HG03045 (cell line): ENCODE measurements around the gene SORT1.
"Not testable (repeated sequence)": the region's sequence is repeated elsewhere in the genome, so short reads cannot be mapped to it uniquely, and the experiment has no call there.

Experiments
- ATAC-seq: cut with Tn5 transposase; IDR thresholded peaks from one replicate; pipeline ENCODE4 v1.9.1; 2021; ENCODE audit warnings: mild to moderate bottlenecking, moderate library complexity; ENCODE audit not compliant: unreplicated experiment

Gene SORT1

DNA sequence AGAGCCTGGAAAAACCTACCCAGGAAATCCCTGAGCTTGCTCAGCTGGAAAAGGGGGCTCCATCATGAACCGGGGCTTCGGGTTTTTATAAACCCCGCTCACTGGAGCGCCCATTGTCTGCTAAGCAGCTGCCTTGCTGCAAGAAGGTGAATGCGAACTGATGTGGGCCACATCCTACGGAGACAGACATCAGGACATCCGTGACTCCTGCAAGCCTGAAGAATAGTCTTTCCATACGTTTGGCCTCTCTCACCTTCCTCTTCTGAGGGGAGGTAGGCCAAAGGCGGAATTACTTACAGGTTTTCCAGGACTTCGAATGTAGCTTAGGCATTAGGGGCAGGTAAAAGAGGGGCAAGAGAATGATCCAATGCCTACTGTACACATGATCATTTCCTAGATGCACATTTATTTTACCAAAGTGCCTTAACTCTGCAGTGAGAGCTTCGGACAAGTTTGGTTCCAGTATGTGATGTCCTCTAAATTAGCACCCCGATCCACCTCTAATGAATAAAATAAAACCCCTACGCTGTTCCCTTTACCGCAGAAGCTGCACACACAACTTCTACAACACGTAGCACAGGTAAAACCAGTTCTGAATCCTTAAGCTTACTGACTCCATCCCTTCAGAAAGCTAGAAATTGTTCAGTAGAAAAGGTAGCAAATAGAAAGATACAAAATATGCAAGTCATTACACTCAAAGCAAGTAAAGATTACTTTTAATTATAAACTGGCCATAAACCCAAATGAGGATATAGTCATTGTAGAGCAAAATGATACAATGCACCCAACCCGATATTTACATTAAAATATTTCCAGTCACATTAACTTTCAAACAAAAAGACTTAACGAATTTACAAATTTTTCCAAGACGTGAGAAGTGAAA lies 866 bp upstream of the SORT1 start:
- ATAC-seq: no peak

- ATAC-seq: peak; percentile 24
Observed at GRCh38 chr1:109396871-109397580, 692 bp downstream of the SORT1 start.

- no peak for ATAC-seq
Observed at GRCh38 chr1:109396513-109396839, 1.2 kb downstream of the SORT1 start.

- no peak for ATAC-seq
Observed at GRCh38 chr1:109395602-109396512, 1.9 kb downstream of the SORT1 start.

- ATAC-seq: not testable (repeated sequence)
Observed at GRCh38 chr1:109395282-109395599, 2.5 kb downstream of the SORT1 start.

- ATAC-seq: no peak
Observed at GRCh38 chr1:109394591-109395281, 3.0 kb downstream of the SORT1 start.

GRCh38 chr1:109393617-109394233 lies 4.0 kb downstream of the SORT1 start:
- ATAC-seq: no peak

- ATAC-seq: no peak
Observed at GRCh38 chr1:109392788-109393616, 4.7 kb downstream of the SORT1 start.

DNA sequence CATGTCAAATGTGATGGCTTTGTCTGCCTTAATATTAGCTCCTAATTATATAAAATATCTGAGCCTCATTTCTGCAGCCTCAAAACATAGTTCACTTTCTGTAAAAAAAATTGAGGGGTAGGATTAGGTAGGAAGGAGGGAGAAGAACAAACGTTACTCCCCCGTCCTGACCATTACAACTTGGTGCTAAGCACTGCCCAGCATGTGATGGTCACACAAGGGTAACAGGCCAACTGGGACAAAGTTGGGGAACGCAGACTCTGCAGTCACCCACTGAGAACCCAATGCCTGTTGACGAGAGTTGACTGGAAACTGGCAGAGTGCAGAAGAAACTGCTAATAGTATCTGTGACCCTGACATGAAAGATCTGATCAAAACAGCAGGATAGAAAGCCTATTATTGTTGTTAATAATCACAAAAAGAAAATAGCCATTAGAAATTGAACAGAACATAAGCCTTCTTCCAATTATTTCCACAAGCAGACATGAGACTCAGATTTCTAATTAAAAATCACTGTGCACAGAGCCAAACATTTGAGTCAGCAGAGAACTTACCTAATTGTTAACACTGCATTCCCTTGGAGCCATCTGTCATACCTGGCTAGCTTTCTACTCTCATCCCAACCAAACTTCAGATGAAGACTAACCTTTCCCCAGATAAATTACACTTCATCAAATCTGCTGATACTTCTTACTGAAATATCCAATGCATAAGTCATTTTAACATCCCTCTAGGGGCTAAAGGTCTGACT lies 5.5 kb downstream of the SORT1 start:
- ATAC-seq: peak; percentile 28

DNA sequence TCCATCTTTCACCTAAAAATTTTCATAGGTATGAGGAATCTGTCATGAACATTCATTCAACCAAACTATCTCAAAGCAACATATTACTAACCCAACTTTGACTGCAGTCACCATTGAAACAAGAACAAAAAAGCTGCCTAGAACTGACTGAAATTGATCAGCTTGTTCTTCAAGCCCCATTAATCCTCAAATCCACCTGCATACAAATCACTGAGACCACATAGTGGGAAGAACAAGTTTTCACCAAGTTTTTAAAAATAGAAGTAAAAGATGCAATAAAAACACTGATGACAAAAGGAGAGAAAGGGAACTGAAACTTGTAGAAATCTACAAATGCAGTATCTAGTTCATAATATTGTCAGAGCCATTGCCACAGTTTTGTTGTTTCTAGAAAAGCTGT lies 6.1 kb downstream of the SORT1 start:
- ATAC-seq: peak; percentile 50

- ATAC-seq: no peak
Observed at GRCh38 chr1:109391157-109391556, 6.6 kb downstream of the SORT1 start.

GRCh38 chr1:109389638-109390341 lies 7.9 kb downstream of the SORT1 start:
- ATAC-seq: no peak

DNA sequence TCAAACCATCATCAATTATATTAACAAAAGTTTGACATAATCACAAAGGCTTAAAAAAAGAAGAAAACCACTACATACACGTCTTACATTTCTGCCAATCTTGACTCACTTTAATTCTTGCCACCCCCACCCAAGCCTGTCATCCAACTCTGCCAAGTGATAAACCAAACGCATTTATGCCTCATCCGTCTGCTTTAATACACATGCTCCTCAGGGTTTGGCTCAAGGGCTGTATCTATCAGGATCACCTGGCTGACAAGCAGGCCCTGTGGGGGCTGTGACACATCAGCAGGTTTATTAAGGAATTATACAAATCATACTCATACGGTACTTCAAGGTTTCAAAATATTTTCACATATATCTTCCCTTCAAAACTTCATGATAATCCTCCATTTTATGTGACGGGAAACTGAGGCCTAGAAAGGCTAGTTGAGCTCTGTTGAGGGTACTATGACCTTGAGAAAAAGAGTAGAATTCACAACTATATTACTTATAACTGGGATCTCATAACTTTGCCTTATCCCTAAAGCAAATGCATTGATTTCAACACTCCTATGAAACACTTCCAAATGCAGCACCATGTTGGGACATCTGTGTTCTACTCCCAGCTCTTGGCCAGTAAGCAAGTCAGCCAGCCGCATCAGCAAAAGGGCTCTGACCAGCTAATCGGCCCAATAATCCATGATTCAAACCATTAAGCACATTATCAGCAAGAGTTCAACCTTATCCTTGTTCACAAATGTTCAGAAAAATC lies 8.7 kb downstream of the SORT1 start:
- no peak for ATAC-seq

DNA sequence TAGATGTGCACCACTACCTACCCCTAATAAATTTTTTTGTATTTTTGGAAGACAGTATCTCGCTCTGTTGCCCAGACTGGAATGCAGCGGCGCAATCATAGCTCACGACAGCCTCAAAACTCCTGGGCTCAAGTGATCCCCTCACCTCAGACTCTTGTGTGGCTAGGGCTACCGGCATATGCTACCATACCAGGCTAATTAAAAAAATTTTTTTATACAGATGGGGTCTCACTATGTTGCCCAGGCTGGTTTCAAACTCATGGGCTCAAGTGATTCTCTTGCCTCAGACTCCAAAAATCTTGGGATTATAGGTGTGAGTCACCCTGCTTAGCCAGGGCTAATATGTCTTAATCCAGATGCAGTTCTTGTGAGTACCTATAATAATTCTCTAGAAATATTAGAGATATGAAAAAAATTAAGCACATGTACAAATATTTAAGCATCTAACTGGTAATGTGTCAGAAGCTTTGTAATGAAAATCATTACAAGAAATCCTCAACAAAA lies 9.5 kb downstream of the SORT1 start:
- ATAC-seq: no peak

- no peak for ATAC-seq
Observed at GRCh38 chr1:109386054-109386717, 11.5 kb downstream of the SORT1 start.

GRCh38 chr1:109385417-109385816 lies 12.3 kb downstream of the SORT1 start:
- ATAC-seq: no peak

DNA sequence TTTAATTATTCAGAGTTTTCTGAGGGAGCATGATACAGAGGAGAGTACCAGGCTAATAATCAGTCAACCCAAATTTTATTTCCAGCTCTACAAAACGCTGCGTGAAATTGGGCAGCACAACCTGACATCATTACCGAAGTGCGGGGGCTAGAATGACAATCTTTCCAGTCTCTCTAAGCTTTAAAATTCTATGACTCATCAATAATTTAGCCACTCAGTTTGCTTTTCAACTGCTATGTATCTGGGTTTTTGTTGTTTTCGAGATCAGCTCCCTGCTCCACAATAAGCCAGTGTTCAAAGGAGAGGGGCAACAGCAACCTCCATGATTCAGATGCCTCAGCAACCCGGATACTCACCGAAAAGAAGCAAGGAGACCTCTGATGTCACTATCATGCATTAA lies 13.9 kb downstream of the SORT1 start:
- ATAC-seq: no peak
